GM20431 (cell line): Measurements from ENCODE around the gene ZNF552.
"Not testable (repeated sequence)": the region's sequence is repeated elsewhere in the genome, so short reads cannot be mapped to it uniquely, and the experiment has no call there.

Experiments
- in situ Hi-C: fragments of 300-500 bp; cut with MseI, MboI; formaldehyde crosslinking; loops from one replicate; pipeline ENCODE4 v1.15.0; 2020; ENCODE audit warnings: low sequenced_read_pairs; ENCODE audit not compliant: unreplicated experiment

ZNF552 gene

GRCh38 chr19:57819475-57820148, 4.9 kb upstream of the ZNF552 start:
- in situ Hi-C loops, result no loop called here

- in situ Hi-C loops, result no loop called here
Observed at GRCh38 chr19:57818378-57818777, 3.7 kb upstream of the ZNF552 start.

- in situ Hi-C loops, result no loop called here
Observed at GRCh38 chr19:57817976-57818375, 3.3 kb upstream of the ZNF552 start.

- in situ Hi-C loops, result no loop called here
Observed at GRCh38 chr19:57816652-57817051, 1.9 kb upstream of the ZNF552 start.

- in situ Hi-C loops, result no loop called here
Observed at GRCh38 chr19:57815247-57816075, 748 bp upstream of the ZNF552 start.

GRCh38 chr19:57813919-57814504, 701 bp downstream of the ZNF552 start:
- in situ Hi-C loops, result no loop called here

GRCh38 chr19:57812975-57813820, 1.5 kb downstream of the ZNF552 start:
- in situ Hi-C loops, result not testable (repeated sequence)

- in situ Hi-C loops, result no loop called here
Observed at GRCh38 chr19:57812226-57812625, 2.5 kb downstream of the ZNF552 start.

- in situ Hi-C loops, result not testable (repeated sequence)
Observed at GRCh38 chr19:57810410-57811295, 4.1 kb downstream of the ZNF552 start.

- in situ Hi-C loops, result no loop called here
Observed at GRCh38 chr19:57807541-57807940, 7.2 kb downstream of the ZNF552 start.

GRCh38 chr19:57803594-57804325, 11.0 kb downstream of the ZNF552 start:
- in situ Hi-C loops, result no loop called here

GRCh38 chr19:57803265-57803593, 11.5 kb downstream of the ZNF552 start:
- in situ Hi-C loops, result no loop called here

- in situ Hi-C loops, result no loop called here
Observed at GRCh38 chr19:57802269-57802668, 12.4 kb downstream of the ZNF552 start.

GRCh38 chr19:57800696-57801095, 14.0 kb downstream of the ZNF552 start:
- in situ Hi-C loops, result no loop called here

- in situ Hi-C loops, result not testable (repeated sequence)
Observed at GRCh38 chr19:57796580-57796979, 18.1 kb downstream of the ZNF552 start.

GRCh38 chr19:57789288-57789687, 25.4 kb downstream of the ZNF552 start:
- in situ Hi-C loops, result no loop called here

GRCh38 chr19:57788114-57788692, 26.5 kb downstream of the ZNF552 start:
- in situ Hi-C loops, result no loop called here

- in situ Hi-C loops, result no loop called here
Observed at GRCh38 chr19:57786906-57787305, 27.8 kb downstream of the ZNF552 start.
